Measurements from ENCODE around the gene OSBPL10. TPM values are rescaled to one million over a fixed set of nuclear protein-coding genes. Genes with fewer than 3 reads are reported as not detected.
"Not testable (repeated sequence)": the region's sequence is repeated elsewhere in the genome, so short reads cannot be mapped to it uniquely, and the experiment has no call there.

OSBPL10 gene
- total and polyA plus RNA-seq, 2 experiments from 2014 or later: 2.2 to 7.7 TPM

DNA sequence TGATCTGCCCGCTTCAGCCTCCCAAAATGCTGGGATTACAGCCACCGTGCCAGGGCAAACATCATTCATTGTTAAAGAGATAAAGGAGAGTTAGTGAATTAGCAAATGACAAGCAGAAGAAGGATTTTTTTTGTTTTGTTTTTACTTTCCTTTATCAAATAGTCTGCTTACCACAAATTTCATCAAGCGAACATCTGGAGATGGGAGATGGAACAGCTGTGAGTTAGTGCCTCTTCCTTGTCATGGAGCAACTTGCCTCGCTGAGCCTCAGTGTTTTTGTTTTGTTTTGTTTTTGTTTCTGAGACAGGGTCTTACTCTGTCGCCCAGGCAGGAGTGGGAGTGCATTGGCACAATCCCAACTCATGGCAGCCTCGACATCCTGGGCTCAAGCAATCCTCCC, 16.4 kb upstream of the OSBPL10 start:
- Histone ChIP-seq H3K27ac (no peak overlapping the region), H3K27me3 (no peaks in the 10 kb centered on the region), H3K4me3 (no peak overlapping the region), H3K36me3 (no peaks in the 10 kb centered on the region), H3K9me3 (ENCODE audit: low read depth) (no peaks in the 10 kb centered on the region), H3K4me1 (ENCODE audit: low read depth) (no peaks in the 10 kb centered on the region)
- DNase-seq (ENCODE audit: low read depth in 1 of 2, low spot score in 1 of 2): peak in 1 of 2 donors; percentile 47
- no peak for TF ChIP-seq CTCF (IDR thresholded peaks at IDR 0.05; ENCODE audit: low read depth, low read length)

GRCh38 chr3:31996195-31996594, 15.1 kb upstream of the OSBPL10 start:
- Histone ChIP-seq H3K36me3 (no peaks in the 10 kb centered on the region), H3K27me3 (no peaks in the 10 kb centered on the region), H3K4me3 (no peak overlapping the region), H3K9me3 (ENCODE audit: low read depth) (no peaks in the 10 kb centered on the region), H3K27ac (no peak overlapping the region), H3K4me1 (ENCODE audit: low read depth) (no peaks in the 10 kb centered on the region)
- TF ChIP-seq CTCF (IDR thresholded peaks at IDR 0.05; ENCODE audit: low read depth, low read length): no peak
- no peak for DNase-seq (ENCODE audit: low read depth in 1 of 2, low spot score in 1 of 2)

DNA sequence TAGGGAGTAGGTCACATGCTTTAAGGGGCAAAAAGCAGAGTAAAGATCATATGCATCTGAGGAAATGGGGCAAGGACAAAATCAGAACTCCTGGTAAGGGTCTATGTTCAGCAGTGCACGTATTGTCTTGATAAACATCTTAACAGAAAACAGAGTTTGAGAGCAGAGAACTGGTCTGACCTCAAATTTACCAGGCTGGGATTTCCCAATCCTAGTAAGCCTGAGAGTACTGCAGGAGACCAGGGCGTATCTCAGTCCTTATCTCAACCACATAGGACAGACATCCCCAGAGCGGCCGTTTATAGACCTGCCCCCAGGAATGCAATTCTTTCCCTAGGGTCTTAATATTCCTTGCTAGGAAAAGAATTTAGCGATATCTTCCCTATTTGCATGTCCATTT, 14.0 kb upstream of the OSBPL10 start:
- DNase-seq (ENCODE audit: low read depth in 1 of 2, low spot score in 1 of 2); H3K27ac ChIP-seq; H3K27me3 ChIP-seq; H3K4me1 ChIP-seq (ENCODE audit: low read depth); H3K36me3 ChIP-seq; H3K9me3 ChIP-seq (ENCODE audit: low read depth); H3K4me3 ChIP-seq: not testable (repeated sequence)

GRCh38 chr3:31993843-31994242, 12.8 kb upstream of the OSBPL10 start:
- H3K27ac ChIP-seq: no peak overlapping the region
- H3K36me3 ChIP-seq: no peaks in the 10 kb centered on the region
- no peak for TF ChIP-seq CTCF (IDR thresholded peaks at IDR 0.05; ENCODE audit: low read depth, low read length)
- no peaks in the 10 kb centered on the region for H3K4me1 ChIP-seq (ENCODE audit: low read depth)
- no peaks in the 10 kb centered on the region for H3K9me3 ChIP-seq (ENCODE audit: low read depth)
- H3K27me3 ChIP-seq: no peaks in the 10 kb centered on the region
- DNase-seq (ENCODE audit: low read depth in 1 of 2, low spot score in 1 of 2): no peak
- no peak overlapping the region for H3K4me3 ChIP-seq

GRCh38 chr3:31992995-31993394, 11.9 kb upstream of the OSBPL10 start:
- H3K27ac ChIP-seq; H3K36me3 ChIP-seq; H3K27me3 ChIP-seq; DNase-seq (ENCODE audit: low read depth in 1 of 2, low spot score in 1 of 2); H3K4me1 ChIP-seq (ENCODE audit: low read depth); H3K4me3 ChIP-seq; H3K9me3 ChIP-seq (ENCODE audit: low read depth): not testable (repeated sequence)

GRCh38 chr3:31988271-31988670, 7.2 kb upstream of the OSBPL10 start:
- no peak for DNase-seq (ENCODE audit: low read depth in 1 of 2, low spot score in 1 of 2)
- Histone ChIP-seq H3K36me3 (no peaks in the 10 kb centered on the region), H3K9me3 (ENCODE audit: low read depth) (no peaks in the 10 kb centered on the region), H3K27me3 (no peaks in the 10 kb centered on the region), H3K27ac (no peak overlapping the region), H3K4me3 (no peak overlapping the region), H3K4me1 (ENCODE audit: low read depth) (no peaks in the 10 kb centered on the region)
- TF ChIP-seq CTCF (IDR thresholded peaks at IDR 0.05; ENCODE audit: low read depth, low read length): no peak

- Histone ChIP-seq H3K4me1 (ENCODE audit: low read depth) (no peaks in the 10 kb centered on the region), H3K36me3 (no peaks in the 10 kb centered on the region), H3K27ac (no peak overlapping the region), H3K27me3 (peaks cover 21% of the 10 kb centered on the region), H3K9me3 (ENCODE audit: low read depth) (no peaks in the 10 kb centered on the region), H3K4me3 (no peak overlapping the region)
- DNase-seq (ENCODE audit: low read depth in 1 of 2, low spot score in 1 of 2): no peak
- no peak for TF ChIP-seq CTCF (IDR thresholded peaks at IDR 0.05; ENCODE audit: low read depth, low read length)
Observed at GRCh38 chr3:31985831-31986230, 4.8 kb upstream of the OSBPL10 start.

All from cardiac muscle cell (in vitro differentiated cells and primary cell).